GM19397 (cell line): ENCODE data around the gene WDR83.
A peak's percentile ranks its signal among the peaks of the same experiment; 100 is the strongest.
"Not testable (repeated sequence)": the region's sequence is repeated elsewhere in the genome, so short reads cannot be mapped to it uniquely, and the experiment has no call there.

ENCODE experiments used
- ATAC-seq: cut with Tn5 transposase; IDR thresholded peaks from one replicate; pipeline ENCODE4 v1.9.1; 2021; ENCODE audit warnings: mild to moderate bottlenecking, moderate library complexity; ENCODE audit not compliant: unreplicated experiment

The WDR83 gene

DNA sequence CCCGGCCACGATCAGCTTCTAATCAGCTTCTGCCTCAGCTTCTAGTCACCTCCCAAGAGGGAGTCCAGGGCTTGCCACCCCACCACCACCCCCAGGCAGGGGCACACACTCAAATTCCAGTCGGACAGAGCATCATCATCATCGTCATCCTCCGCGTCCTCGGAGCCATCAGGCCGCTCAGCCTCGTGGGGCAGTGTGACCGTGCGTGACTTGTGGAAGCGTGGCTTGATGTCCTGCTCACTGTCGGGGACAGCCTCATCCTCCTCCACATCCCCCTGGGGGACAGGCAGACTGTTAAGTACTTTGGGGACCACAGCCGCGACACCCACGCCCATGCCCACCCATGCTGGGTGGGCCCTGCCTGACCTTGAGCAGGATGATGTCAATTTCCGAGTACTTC lies 44.6 kb downstream of the WDR83 start:
- no peak for ATAC-seq

DNA sequence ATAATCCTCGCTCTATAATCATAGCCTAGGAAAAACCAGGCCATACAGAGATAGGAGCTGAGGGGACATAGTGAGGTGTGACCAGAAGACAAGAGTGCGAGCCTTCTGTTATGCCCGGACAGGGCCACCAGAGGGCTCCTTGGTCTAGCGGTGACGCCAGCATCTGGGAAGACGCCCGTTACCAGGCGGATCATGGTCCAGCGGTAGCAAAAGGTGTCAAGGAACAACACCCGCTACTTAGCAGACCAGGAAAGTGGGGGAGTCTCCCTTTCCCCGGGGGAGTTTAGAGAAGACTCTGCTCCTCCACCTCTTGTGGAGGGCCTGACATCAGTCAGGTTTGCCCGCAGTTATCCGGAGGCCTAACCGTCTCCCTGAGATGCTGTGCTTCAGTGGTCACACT lies 45.5 kb downstream of the WDR83 start:
- not testable (repeated sequence) for ATAC-seq

DNA sequence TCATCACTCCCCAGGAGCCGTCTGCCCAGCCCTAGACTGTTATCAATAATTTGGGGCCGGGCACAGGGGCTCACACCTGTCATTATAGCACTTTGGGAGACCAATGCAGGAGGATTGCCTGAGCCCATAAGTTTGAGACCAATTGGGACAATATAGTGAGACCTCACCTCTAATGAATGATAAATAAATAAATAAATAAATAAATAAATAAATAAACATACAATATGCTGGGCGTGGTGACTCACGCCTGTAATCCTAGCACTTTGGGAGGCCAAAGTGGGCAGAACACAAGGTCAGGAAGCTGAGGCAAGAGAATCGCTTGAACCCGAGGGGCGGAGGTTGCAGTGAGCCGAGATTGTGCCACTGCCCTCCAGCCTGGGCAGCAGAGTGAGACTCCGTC lies 46.7 kb downstream of the WDR83 start:
- ATAC-seq = not testable (repeated sequence)

DNA sequence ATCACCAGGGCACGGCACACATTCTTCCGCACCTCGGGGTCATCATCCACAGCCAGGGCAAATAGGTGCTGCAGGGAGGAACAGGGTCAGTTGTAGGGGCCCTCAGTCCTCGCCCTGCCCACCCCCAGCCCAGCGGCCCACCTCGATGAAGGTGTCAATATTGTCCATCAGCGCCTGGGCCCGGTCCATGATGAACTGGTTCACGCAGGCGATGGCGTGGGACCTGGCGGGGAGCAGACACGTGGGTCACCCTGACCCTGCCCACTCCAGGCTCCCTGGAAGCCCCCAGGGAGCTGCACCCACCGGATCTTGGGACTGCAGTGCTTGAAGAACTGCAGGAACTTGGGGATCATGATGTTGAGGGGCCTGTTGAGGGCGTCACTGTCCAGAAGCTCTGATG lies 48.5 kb downstream of the WDR83 start:
- no peak for ATAC-seq

DNA sequence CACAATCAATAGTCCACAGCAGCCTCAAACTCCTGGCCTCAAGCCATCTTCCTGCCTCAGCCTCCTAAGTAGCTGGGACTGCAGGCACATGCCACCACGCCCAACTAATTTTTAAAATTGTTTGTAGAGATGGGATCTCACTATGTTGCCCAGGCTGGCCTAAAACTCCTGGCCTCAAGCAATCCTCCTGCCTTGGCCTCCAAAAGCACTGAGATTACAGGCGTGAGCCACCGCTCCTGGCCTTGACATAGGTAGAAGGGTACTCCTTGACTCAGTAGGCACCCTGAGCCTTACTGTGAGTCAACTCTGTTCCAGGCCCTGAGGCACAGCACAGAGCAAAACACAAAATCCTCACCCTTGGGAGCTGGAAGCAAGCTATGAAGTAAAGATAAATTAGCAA lies 49.3 kb downstream of the WDR83 start:
- no peak for ATAC-seq

DNA sequence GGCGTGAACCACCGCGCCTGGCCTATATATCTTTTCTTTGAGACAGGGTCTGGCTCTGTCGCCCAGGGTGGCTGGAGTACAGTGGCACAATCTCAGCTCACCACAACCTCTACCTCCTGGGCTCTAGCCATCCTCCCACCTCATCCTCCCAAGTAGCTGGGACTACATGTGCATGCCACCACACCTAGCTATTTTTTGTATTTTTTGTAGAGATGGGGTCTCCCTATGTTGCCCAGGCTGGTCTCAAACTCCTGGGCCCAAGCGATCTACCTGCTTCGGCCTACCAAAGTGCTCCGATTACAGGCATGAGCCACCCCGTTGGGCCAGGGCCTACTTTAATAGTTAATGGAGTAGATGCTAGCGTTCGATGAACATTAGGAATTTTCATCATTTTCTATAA lies 53.7 kb downstream of the WDR83 start:
- no peak for ATAC-seq

DNA sequence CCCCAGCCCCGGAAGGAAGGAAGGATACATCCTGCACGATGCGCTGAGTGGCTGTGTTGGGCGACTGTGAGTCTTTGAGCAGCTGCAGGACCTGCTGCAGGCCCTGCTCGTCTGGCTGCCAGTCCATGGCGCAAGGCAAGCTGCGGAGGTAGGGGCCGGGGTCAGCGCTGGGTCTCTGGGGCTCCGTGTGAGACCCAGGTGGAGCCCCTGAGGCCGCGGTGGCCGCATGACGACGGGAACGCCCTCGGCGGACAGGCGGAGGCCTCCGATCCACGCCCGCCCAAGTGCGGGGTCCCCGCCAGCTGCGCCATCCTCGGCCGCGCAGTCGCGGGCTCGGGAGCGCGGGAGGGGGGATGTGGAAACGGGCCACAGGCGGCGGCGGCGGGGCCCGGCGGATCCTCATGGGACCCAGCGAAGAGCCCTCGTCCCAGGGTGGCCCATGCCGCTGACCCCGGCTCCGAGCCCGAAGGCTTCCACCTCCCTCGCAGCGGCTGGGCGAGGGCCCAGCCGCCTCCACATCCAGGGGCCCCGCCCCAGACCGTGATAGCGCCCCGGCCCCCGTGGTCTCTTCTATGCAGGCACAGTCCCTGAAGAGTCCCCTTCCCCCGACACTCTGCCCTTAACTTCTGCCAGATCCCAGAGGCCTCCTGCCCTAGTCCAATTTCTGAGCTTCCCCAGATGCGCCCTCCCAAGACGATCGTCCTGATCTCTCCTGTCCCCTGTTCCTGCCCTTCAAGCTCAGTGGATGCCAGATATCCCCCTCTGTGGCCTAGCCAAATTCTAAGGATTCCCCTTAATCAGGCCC lies 54.4 kb downstream of the WDR83 start:
- no peak for ATAC-seq

DNA sequence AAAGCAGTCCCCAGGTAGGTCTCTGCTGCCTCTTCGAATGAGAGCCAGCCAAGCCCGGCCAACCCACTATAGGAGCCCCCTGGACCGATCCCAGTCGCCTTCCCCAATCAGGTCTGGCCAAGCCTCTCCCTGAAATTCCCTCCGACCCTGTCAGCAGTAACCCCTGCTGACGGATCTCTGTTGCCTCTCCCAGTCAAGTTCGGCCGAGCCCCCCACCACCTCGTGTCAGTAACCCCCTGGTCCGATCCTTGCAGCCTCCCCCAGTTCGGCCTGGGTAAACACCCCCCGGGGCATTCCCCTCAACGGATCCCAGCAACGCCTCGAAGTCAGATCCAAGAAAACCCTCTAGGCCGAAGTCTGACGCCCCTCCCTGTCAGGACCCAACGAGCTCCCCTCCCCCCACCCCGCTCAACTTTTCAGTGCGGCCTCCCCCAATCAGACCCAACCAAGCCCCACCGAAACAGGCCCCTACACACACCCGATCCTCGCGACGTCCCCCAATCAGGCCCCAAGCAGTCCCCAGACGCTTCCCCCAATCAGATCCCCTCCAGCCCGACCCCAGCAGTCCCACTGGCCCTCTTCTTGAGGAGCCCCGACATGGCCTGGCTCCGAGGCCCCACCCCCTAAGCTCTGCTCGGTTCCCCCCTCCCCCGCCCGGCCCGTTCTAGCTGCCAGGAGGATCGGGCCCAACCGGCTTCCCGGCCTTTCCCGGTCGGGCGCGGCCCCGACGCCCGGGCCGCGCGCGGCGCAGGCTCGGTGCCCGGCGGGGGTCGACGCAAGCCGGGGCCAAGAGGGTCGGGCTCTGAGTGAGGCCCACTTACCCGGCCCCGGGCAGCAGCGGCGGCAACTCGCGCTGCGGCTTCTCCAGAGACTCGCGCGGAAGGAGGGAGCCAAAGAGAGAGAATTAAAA lies 55.3 kb downstream of the WDR83 start:
- ATAC-seq = no peak

DNA sequence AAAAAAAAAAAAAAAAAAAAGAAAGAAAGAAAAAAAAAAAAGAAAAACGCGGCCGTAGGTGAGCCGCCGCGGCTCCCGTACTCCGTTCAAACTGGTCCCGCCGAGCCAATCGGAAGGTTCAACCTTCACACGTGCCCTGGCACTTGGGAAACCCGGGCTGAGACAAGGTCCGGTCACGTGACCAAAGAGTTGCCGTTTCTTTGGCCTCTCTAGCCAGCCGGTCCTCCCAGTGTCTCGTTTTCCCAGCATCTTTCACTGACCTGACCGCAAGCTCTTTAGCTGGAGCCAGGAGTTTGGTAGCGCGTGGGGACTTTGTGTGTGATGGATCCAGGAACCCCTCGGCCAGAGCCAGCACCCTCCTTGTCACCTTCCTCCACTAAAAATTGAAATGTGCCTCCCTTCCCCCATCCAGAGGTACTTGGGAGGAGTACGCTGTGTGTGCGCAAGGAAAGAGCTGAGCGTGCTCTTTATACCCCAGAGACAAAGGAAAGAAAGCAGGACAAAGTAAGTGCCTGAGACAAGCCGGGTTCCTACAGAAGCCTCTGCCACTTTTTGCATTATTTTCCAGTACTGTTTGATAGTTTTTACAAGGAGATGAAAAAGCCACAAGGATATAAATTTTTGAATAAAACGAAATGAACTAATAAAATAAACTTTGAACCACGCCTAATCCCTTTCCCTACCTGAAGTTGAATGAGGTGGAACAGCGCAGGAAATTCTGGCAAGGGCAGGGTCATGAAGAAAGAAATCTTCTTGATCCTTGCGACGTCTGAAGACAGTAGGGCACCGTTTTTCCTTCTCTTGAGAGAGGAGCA lies 56.2 kb downstream of the WDR83 start:
- peak; percentile 76 for ATAC-seq

DNA sequence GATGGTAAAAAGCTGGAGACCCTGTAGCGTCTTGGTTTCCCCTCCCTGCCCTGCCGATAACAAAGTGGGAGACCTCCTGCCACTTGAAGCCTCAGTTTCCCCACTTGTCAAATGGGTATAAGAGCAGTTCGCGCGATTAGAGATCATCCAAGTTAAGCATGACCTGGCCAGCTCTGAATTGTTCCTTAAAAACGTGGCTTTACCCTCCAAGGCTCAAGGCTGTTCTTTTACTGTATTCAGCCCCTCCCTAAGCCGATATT lies 56.7 kb downstream of the WDR83 start:
- no peak for ATAC-seq

DNA sequence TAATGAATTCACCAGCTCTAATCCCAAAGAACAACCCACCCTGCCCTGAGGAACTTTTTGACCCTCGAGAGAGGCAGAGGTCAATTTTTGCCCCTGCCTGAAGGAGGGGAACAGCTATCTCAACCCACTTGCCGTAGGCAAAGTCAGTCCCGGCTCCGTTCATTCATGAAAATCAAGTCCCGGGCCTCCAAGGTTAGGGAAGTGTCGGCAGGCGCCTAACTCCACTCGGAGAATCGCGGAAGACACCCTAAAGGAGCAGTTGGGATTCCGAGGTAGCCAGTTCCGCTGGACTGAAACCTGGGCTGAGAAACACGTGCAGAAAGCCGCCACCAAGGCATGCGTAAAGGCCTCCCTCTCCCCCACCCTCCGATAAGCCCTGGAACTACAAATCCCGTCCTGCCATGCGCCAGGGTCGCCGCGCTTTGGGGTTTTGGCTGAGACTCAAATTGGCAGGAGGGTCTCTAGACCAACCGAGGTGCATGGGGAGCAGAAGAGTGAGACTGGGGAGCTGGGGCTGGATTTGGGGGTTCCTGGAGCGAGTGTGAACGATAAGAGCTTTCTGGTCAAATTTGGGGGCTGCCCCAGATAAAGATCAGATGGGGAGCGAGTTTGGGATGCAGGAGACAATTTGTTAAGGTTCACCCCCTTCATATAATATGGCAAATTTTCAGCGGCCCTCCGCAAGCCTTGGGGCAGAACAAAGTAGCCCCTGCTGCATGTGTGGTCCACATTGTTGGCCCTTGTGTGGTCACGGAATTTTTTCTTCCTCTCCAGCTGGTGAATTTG lies 57.2 kb downstream of the WDR83 start, which contains the start of gene TNPO2:
Gene TNPO2 (minus strand): TSS at position 292 of the 786 bp plus-strand sequence. CDS start 2,955 bp downstream, outside the sequence.
- no peak for ATAC-seq
